ENCODE measurements around the gene SDF4. TPM values are rescaled to one million over a fixed set of nuclear protein-coding genes. Genes with fewer than 3 reads are reported as not detected.

Gene SDF4
- total RNA-seq, 2 experiments from 2014 or later: 108 to 128 TPM

DNA sequence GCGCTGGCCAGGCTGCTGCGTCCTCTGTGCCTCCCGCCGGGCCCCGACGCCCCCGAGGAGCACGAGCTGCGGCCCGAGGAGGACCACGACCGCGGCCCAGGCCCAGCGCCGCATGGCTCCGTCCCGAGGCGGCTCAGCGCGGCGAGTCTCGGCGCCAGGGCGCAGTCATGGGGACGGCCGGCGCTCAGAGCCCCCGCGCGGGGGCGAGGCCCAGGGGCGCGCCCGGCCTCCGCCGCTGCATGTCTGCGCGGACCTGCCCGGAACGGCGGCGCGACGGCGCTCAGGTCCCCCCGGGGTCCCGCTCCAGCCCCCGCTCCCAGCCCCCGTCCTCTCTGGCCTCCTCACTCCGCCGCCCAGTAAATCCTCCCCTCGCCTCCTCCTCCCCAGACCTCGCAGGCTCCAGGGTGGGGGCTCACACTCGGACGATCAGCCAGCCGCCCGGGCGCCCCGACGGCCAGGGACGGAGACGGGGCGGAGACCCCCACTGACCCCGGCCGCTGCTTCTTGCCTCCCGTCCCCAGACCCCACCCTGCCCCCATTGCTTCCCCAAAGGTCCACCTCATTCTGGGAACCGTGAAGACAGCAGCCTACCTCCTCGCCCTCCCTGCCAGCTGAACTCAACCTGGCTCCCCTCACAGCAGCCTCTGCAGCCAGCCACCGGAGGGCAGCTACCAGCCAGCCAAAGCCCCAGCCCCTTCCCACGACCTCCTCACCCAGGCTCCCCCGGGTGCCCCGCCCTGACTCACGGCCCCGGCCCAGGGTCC, 15.0 kb upstream of the SDF4 start, which contains the start of gene C1QTNF12:
C1QTNF12 (minus strand) TSS at position 146 of the 764 bp plus-strand sequence; CDS start at position 114, 32 bp downstream.
- Mint-ChIP-seq H3K27me3 (peaks cover 4% of the 10 kb centered on the region), H3K36me3 (ENCODE audit: low read depth) (no peaks in the 10 kb centered on the region), H3K4me1 (peaks cover 15% of the 10 kb centered on the region), H3K27ac (no peak within 1 kb of the TSS), H3K9me3 (ENCODE audit: low read depth) (no peaks in the 10 kb centered on the region), H3K4me3 (no peak within 1 kb of the TSS)
- DNase-seq (no peak), ATAC-seq (no peak)
- CTCF ChIA-PET: no interaction called here
- POLR2A ChIA-PET: no interaction called here
- intact Hi-C loops (cut with DNase I, micrococcal nuclease): no loop called here

DNA sequence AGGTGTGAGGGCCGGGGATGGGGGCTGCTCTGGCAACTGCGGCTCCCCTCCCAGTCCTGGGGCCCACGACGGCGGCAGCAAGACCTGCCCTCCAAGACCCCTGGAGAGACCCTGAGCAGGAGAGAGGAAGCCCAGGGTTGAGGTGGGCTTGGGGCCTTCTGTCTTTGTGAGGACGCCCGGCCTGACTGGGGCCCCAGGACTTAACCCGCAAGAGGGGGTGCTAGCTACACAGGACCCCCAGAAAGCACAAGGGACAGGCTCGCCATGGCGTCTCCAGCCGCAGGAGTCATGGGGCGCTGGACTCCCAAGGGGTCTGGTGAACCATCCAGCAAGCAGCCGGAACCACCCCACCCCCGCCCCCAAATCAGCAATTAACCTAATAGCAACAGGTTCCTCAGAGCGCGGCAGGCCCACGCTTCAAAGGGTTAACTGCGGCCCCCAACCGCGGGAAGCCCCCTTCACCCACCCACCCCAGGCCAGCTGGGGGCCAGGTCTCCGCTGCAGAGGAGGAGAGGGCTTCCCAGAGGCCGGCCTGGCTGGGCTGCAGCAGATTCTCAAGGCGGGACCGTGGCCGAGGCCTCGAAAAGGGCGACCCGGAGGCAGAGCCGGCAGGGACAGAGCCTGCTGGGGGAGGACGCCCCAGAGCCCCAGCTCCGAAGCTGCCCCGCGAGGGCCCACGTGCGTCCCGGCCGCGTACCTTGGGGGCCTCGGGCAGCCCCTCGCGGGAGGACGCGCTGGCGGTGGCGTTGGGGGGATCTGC, 14.2 kb upstream of the SDF4 start:
- Mint-ChIP-seq H3K4me3 (no peak overlapping the region), H3K27me3 (peaks cover 4% of the 10 kb centered on the region), H3K27ac (no peak overlapping the region), H3K36me3 (ENCODE audit: low read depth) (no peaks in the 10 kb centered on the region), H3K9me3 (ENCODE audit: low read depth) (no peaks in the 10 kb centered on the region), H3K4me1 (peaks cover 13% of the 10 kb centered on the region)
- DNase-seq (no peak), ATAC-seq (no peak)
- POLR2A ChIA-PET: no interaction called here
- CTCF ChIA-PET: interaction anchor here (0.7 kb wide), 1 partner anchor 177 kb away, joined by 3 read pairs; no protein-coding TSS in a partner anchor
- intact Hi-C loops (cut with DNase I, micrococcal nuclease): no loop called here

DNA sequence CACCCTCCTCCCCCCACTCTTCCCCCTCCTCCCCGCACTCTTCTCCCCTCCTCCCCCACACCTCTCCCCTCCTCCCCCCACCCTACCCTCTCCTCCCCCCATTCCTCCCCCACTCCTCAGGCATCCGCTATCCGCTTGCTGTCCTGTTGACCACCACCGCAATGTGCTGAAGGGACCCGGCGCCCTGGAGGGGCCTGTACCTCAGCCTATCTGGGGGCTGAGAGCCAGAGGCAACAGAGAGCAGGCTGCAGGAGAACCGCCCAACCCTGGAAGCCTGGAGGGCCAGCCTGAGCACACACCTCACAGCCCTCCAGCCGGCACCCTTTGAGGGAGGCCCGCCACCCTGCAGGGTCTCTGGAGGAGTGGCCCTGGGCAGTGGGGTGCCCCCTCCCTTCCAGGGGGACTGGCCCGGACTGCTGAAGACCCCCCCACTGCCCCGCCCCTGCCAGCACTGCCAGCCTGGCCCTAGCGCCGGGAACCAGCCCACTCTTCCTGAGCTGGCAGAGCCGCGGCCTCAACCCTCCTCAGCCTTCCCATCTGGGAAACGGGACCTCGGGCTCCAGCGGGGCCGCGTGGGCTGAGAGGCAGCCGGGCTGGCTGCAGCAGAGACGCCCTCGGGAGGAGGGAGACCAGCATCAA, 13.5 kb upstream of the SDF4 start:
- peaks cover 7% of the 10 kb centered on the region for H3K4me1 Mint-ChIP-seq
- ChIA-PET CTCF (interaction anchor here (0.7 kb wide), 1 partner anchor 178 kb away, joined by 3 read pairs; no protein-coding TSS in a partner anchor), POLR2A (no interaction called here)
- intact Hi-C loops (cut with DNase I, micrococcal nuclease): no loop called here
- ATAC-seq (peak; percentile 10), DNase-seq (no peak)
- no peaks in the 10 kb centered on the region for H3K9me3 Mint-ChIP-seq (ENCODE audit: low read depth)
- H3K27me3 Mint-ChIP-seq: peaks cover 4% of the 10 kb centered on the region
- H3K4me3 Mint-ChIP-seq: no peak overlapping the region
- no peak overlapping the region for H3K27ac Mint-ChIP-seq
- H3K36me3 Mint-ChIP-seq (ENCODE audit: low read depth): no peaks in the 10 kb centered on the region

DNA sequence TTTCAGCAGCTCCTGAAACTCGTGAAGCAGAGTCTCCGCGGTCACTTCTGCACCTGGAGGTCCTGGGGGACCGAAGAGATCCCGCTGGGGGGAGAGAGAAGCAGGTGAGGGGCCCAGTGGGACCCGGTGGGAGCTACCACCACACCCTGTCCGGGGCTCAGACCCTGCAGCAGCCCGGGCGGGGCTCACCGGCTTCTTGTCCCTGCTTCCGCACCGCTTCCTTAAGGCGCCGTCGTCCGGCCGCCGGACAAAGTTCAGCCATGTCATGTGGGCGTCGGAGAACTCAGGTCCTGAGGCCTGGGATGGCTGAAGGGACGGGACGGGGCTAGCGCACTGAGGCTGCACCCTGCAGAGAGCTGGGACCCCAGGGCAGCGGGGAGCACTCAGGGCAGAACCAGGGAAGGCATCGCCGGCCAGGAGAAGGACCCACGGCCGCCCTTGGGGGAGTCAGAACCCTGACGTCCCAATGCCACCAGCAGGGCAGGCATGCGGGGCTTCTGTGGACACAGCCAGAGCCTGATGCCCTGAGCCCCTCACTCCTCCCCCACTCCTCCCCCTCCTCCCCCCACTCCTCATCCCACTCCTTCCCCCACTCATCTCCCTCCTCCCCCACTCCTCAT, 12.5 kb upstream of the SDF4 start:
- CTCF ChIA-PET: interaction anchor here (0.6 kb wide), 2 partner anchors 72 to 211 kb away, joined by 3 read pairs; no protein-coding TSS in a partner anchor
- no peak for DNase-seq
- Mint-ChIP-seq H3K4me1 (no peaks in the 10 kb centered on the region), H3K4me3 (no peak overlapping the region), H3K27ac (no peak overlapping the region), H3K36me3 (ENCODE audit: low read depth) (no peaks in the 10 kb centered on the region), H3K27me3 (peaks cover 4% of the 10 kb centered on the region), H3K9me3 (ENCODE audit: low read depth) (no peaks in the 10 kb centered on the region)
- no peak for ATAC-seq
- POLR2A ChIA-PET: no interaction called here
- intact Hi-C loops (cut with DNase I, micrococcal nuclease): no loop called here

DNA sequence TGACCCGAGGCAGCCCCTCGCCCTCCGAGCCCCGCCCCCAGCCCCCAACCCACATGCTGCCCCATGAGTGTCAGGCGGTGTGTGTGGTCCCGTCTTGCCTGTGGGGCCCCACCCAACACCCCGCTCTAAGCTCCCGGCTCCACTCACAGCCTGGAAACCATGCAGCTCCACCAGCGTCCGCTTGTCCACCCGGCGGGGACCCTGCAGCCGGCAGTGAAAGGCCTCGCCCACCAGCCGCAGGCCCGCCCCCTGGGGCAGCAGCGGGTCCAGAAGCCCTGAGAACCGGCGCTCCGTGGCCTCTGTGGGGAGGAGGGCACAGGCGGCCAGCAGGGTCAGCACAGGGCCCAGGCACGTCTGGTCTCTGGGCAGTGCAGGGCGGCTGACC, 12.0 kb upstream of the SDF4 start:
- CTCF ChIA-PET: interaction anchor here (0.6 kb wide), 2 partner anchors 71 to 211 kb away, joined by 3 read pairs; no protein-coding TSS in a partner anchor
- H3K36me3 Mint-ChIP-seq (ENCODE audit: low read depth): no peaks in the 10 kb centered on the region
- intact Hi-C loops (cut with DNase I, micrococcal nuclease): no loop called here
- H3K27ac Mint-ChIP-seq: no peak overlapping the region
- no peak for ATAC-seq
- no peaks in the 10 kb centered on the region for H3K9me3 Mint-ChIP-seq (ENCODE audit: low read depth)
- peaks cover 4% of the 10 kb centered on the region for H3K27me3 Mint-ChIP-seq
- no peaks in the 10 kb centered on the region for H3K4me1 Mint-ChIP-seq
- POLR2A ChIA-PET: no interaction called here
- DNase-seq: no peak
- H3K4me3 Mint-ChIP-seq: no peak overlapping the region

DNA sequence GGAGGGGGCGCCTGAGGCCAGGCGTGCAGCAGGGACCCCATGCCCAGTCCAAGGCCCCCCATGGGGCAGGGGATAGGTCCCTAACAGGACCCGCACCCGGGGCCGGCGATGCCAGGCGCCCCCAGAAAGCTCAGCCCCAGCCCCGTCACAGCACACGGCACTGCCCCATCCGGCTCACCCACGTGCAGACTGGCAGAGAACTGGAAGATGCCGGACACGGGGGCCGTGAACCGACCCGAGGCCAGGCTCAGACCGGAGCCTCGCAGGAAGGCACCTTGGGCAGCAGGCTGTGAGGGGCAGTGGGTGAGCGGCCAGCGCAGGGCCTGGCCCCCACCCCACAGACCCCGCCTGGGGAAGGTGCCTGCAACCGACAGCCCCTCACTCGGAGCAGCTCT, 11.5 kb upstream of the SDF4 start:
- intact Hi-C loops (cut with DNase I, micrococcal nuclease): no loop called here
- H3K27me3 Mint-ChIP-seq: peaks cover 4% of the 10 kb centered on the region
- ATAC-seq: no peak
- H3K27ac Mint-ChIP-seq: no peak overlapping the region
- DNase-seq: no peak
- no peaks in the 10 kb centered on the region for H3K4me1 Mint-ChIP-seq
- no peak overlapping the region for H3K4me3 Mint-ChIP-seq
- POLR2A ChIA-PET: no interaction called here
- CTCF ChIA-PET: no interaction called here
- H3K36me3 Mint-ChIP-seq (ENCODE audit: low read depth): no peaks in the 10 kb centered on the region
- H3K9me3 Mint-ChIP-seq (ENCODE audit: low read depth): no peaks in the 10 kb centered on the region

DNA sequence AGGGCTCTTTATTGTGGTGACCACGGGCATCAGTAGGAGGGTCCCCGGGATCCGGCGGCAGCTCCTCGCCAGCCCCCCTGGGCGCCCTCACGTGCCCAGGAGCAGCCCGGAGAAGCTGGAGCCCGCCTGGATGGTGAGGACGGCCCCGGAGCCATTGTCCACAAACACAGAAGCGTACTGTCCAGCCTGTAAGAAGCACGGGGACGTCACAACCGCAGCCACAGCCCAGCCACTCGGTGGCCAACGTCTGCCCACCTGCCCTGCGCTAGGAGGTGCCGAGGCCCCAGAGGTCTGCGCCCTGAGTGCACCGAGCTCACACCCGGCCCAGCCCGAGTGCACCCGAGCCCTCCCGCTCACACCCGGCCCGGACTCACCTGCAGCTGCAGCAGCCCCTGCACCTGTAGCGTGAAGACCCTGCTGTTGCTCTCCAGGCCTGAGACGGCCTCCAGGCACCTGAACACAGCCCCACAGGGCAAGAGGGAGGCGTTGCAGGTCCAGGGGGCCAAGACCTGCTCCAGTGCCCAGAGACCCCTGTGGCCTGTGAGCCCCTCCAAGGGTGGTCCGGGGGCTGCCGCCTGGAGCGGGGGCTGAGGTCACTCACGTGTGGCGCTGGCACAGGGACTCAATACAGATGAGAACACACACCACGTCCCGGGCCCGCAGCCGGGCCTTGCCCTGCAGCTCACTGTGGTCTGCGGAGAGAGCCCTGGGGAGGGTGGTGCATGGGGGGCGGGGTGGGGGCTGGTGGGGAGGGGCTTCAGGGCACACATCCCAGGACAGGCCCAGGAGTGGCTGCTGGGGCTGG, 10.9 kb upstream of the SDF4 start:
- H3K36me3 Mint-ChIP-seq (ENCODE audit: low read depth): no peaks in the 10 kb centered on the region

DNA sequence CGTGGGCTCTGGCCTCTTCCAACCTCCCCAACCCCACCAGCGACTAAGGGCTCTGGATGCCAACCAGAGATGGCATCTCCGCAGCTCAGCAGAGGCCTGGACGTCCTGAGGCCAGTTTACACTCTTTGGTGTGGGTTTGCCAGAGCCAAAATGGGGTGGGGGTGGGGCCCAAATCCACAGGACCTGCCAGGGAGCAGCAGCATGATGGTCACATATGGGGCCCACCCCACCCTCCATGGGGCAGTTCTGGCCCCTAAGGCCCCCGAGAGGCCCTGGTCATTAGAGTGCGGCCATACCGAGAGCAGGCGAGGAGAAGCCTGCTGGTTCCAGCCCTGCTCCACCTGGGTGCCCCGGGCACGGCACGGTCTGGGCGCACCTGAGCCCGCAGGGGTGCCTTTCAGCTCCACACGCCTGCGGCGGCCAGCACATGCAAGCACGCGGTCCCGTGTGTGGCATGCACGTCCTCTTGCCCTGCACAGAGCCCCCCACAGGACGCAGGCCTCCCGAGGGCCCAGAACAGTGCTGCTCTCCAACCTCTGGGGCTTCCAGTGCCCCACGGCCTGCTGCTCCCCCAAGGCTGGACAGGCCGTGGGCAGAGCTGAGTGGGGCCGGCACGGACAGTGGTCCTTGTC, 9.9 kb upstream of the SDF4 start:
- DNase-seq (no peak), ATAC-seq (no peak)
- H3K27ac Mint-ChIP-seq: no peak overlapping the region
- CTCF ChIA-PET: no interaction called here
- H3K9me3 Mint-ChIP-seq (ENCODE audit: low read depth): no peaks in the 10 kb centered on the region
- intact Hi-C loops (cut with DNase I, micrococcal nuclease): no loop called here
- no peaks in the 10 kb centered on the region for H3K4me1 Mint-ChIP-seq
- H3K4me3 Mint-ChIP-seq: no peak overlapping the region
- H3K36me3 Mint-ChIP-seq (ENCODE audit: low read depth): no peaks in the 10 kb centered on the region
- peaks cover 2% of the 10 kb centered on the region for H3K27me3 Mint-ChIP-seq
- POLR2A ChIA-PET: no interaction called here

More for the DNA sequence above, 10.9 kb upstream of the SDF4 start:
- intact Hi-C loops (cut with DNase I, micrococcal nuclease): no loop called here
- H3K9me3 Mint-ChIP-seq (ENCODE audit: low read depth): no peaks in the 10 kb centered on the region
- H3K4me1 Mint-ChIP-seq: no peaks in the 10 kb centered on the region
- POLR2A ChIA-PET: no interaction called here
- H3K27me3 Mint-ChIP-seq: peaks cover 4% of the 10 kb centered on the region
- no peak overlapping the region for H3K27ac Mint-ChIP-seq
- no peak overlapping the region for H3K4me3 Mint-ChIP-seq
- ATAC-seq (no peak), DNase-seq (no peak)
- CTCF ChIA-PET: no interaction called here

DNA sequence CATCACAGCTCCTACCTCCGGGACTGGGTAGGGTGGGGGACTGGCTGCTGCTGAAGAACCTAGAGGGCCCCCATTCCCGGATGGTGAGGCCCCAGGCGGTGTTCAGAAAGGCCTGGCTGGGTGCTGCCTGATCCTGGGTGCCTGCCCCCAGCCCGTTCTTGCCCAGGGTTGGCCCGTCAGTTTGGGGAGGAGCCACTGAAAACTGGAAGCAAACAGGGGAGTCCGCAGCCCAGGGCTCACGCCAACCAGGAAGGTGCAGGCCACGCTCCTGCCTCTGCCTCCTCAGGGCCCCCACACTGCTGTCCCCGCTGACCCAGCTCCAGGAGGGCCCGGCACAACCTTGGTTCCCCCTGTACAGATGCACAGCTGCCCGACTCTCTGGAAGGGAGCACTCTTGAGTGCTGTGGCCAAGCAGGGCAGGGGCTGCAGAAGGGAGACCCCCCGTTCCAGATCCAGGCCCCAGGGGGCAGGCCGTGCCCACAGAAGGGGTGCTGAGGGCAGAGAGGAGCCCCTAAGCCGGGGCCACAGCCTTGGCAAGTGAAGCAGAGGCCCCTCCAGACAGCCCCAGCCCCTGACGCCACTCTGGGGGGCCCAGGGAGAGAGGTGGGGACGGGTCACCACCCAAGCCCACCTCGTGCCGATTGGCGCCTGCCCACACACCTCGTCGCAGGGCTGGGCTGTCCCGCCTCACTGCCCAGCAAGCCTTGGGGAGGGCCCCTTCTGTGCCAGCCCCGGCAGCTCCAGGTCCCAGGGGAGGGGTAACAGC, 9.2 kb upstream of the SDF4 start:
- no peak for DNase-seq
- H3K27ac Mint-ChIP-seq: no peak overlapping the region
- POLR2A ChIA-PET: interaction anchor here (0.6 kb wide), 1 partner anchor 95 kb away, joined by 3 read pairs; no protein-coding TSS in a partner anchor
- ATAC-seq: no peak
- H3K4me3 Mint-ChIP-seq: no peak overlapping the region
- no peaks in the 10 kb centered on the region for H3K36me3 Mint-ChIP-seq (ENCODE audit: low read depth)
- H3K9me3 Mint-ChIP-seq (ENCODE audit: low read depth): no peaks in the 10 kb centered on the region
- intact Hi-C loops (cut with DNase I, micrococcal nuclease): no loop called here
- peaks cover 2% of the 10 kb centered on the region for H3K27me3 Mint-ChIP-seq
- H3K4me1 Mint-ChIP-seq: no peaks in the 10 kb centered on the region
- CTCF ChIA-PET: no interaction called here

DNA sequence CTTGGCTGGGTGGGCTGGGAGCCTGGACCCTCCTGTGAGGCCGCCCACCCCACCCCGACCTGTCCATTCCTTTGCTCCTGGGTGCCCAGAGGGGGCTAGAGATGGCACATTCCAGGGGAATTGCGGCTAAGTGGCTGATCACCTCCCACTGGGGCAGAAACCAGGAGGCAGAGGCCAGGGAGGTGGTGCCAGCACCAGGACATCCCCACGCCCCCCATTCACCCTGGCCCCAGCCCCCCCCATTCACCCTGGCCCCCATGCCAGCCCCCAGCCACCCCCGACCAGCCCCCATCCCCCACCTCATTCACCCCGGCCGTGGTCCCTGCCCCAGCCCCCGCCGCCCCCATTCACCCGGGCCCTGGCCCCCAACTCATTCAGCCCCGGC, 8.5 kb upstream of the SDF4 start:
- ChIA-PET CTCF (interaction anchor here (0.8 kb wide), 1 partner anchor 119 kb away, joined by 3 read pairs; no protein-coding TSS in a partner anchor), POLR2A (interaction anchor here (0.6 kb wide), 1 partner anchor 94 kb away, joined by 3 read pairs; no protein-coding TSS in a partner anchor)
- H3K4me3 Mint-ChIP-seq: no peak overlapping the region
- DNase-seq: no peak
- no peaks in the 10 kb centered on the region for H3K36me3 Mint-ChIP-seq (ENCODE audit: low read depth)
- no peak for ATAC-seq
- intact Hi-C loops (cut with DNase I, micrococcal nuclease): no loop called here
- no peak overlapping the region for H3K27ac Mint-ChIP-seq
- H3K4me1 Mint-ChIP-seq: no peaks in the 10 kb centered on the region
- H3K9me3 Mint-ChIP-seq (ENCODE audit: low read depth): no peaks in the 10 kb centered on the region
- no peaks in the 10 kb centered on the region for H3K27me3 Mint-ChIP-seq
